HEK293T (cell line): ENCODE measurements around the gene SYNCRIP.
"Not testable (repeated sequence)": the region's sequence is repeated elsewhere in the genome, so short reads cannot be mapped to it uniquely, and the experiment has no call there.

Source experiments
- ARNT ChIP-seq: fragments of 450-650 bp; IDR thresholded peaks from 2 replicates; pipeline ENCODE4 v1.6.1; 2017; ENCODE audit warnings: mild to moderate bottlenecking
- BHLHE40 ChIP-seq: fragments of 450-650 bp; IDR thresholded peaks from 2 replicates; pipeline ENCODE4 v1.6.1; 2016; ENCODE audit warnings: mild to moderate bottlenecking, moderate library complexity, borderline replicate concordance
- CTBP1 ChIP-seq: fragments of 450-650 bp; IDR thresholded peaks from 2 replicates; pipeline ENCODE4 v1.6.1; 2016; ENCODE audit warnings: borderline replicate concordance
- ELF4 ChIP-seq: fragments of 450-650 bp; IDR thresholded peaks from 2 replicates; pipeline ENCODE4 v1.6.1; 2017; ENCODE audit warnings: antibody characterized with exemption
- FOXA1 ChIP-seq: fragments of 450-650 bp; IDR thresholded peaks from 2 replicates; pipeline ENCODE4 v1.6.1; 2016; ENCODE audit warnings: mild to moderate bottlenecking
- FOXK2 ChIP-seq: fragments of 450-650 bp; IDR thresholded peaks from 2 replicates; pipeline ENCODE4 v1.6.1; 2016; ENCODE audit warnings: mild to moderate bottlenecking
- FOXM1 ChIP-seq: fragments of 450-650 bp; IDR thresholded peaks from 2 replicates; pipeline ENCODE4 v1.6.1; 2017; ENCODE audit warnings: mild to moderate bottlenecking, borderline replicate concordance
- HDGF ChIP-seq: fragments of 450-650 bp; IDR thresholded peaks from 2 replicates; pipeline ENCODE4 v1.6.1; 2017; ENCODE audit warnings: antibody characterized with exemption, borderline replicate concordance
- LEF1 ChIP-seq: fragments of 450-650 bp; IDR thresholded peaks from 2 replicates; pipeline ENCODE4 v1.6.1; 2017; ENCODE audit warnings: mild to moderate bottlenecking, borderline replicate concordance
- NFRKB ChIP-seq: fragments of 450-650 bp; IDR thresholded peaks from 2 replicates; pipeline ENCODE4 v1.6.1; 2016; ENCODE audit warnings: mild to moderate bottlenecking, moderate library complexity
- PKNOX1 ChIP-seq: fragments of 450-650 bp; IDR thresholded peaks from 2 replicates; pipeline ENCODE4 v1.6.1; 2016
- SP1 ChIP-seq: fragments of 450-650 bp; IDR thresholded peaks from 2 replicates; pipeline ENCODE4 v1.6.1; 2017

- TF ChIP-seq ELF4, FOXM1, FOXK2, HDGF, BHLHE40, FOXA1, LEF1, NFRKB, PKNOX1, ARNT, CTBP1, SP1: not testable (repeated sequence)
Measured at GRCh38 chr6:85631117-85631516, 11.6 kb downstream of the SYNCRIP start.
